Measurements from ENCODE around the gene PRAMEF27.
"Not testable (repeated sequence)": the region's sequence is repeated elsewhere in the genome, so short reads cannot be mapped to it uniquely, and the experiment has no call there.

The PRAMEF27 gene

DNA sequence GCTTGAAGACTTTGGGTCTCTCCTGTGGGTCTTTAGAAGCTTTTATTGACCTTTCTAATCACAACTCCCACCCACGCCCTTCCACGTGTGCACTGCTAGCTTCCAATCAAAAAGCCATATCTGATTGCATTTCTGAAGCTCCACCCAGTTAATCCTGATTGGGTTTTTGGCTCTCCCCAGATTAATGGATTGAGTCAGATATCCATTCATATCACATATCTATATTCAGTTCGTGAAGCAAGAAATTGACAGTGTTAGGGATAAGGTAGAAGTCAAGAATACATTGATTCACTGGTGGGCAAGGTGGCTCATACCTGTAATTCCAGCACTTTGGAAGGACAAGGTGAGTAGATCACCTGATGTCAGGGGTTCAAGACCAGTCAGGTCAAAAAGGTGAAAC, at the start of gene PRAMEF27:
Gene PRAMEF27, minus strand, starts transcription at position 101 of the 400 bp plus-strand sequence. CDS start 2,916 bp downstream, outside the sequence.
- DNase-seq (ENCODE audit: extremely low read depth in 1 of 2, low read depth in 1 of 2), result not testable (repeated sequence)

DNA sequence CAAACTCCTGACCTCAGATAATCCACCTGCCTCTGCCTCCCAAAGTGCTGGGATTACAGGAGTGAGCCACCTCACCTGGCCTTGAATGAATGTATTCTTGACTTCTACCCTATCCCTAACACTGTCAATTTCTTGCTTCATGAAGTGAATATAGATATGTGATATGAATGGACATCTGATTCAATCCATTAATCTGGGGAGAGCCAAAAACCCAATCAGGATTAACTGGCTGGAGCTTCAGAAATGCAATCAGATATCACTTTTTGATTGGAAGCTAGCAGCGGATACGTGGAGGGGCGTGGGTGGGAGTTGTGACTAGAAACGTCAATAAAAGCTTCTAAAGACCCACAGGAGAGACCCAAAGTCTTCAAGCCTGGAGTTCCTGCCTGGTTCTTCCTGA, 14.1 kb upstream of the PRAMEF27 start, which contains the start of gene PRAMEF25:
Gene PRAMEF25, plus strand, starts transcription at position 301 of the 400 bp plus-strand sequence. CDS start 2,920 bp downstream, outside the sequence.
- DNase-seq (ENCODE audit: extremely low read depth in 1 of 2, low read depth in 1 of 2), result not testable (repeated sequence)

DNA sequence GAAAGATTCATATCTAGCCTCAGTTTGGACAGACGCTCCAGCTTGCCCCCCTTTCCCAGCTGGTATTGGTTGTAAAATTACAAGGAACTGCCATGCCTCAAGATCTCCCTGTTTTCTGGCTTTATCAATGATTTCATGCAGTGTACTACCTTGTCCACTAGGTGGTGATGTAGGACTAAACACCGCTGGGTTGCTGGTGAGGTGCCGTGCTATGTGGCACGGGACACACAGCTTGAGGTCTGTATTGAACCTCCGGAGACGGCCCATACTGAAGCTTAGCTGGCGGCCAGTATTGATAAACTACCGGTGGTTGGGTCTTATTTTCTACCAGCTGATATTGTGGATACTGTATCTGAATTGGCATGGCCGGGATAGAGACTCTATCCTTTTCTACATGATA, 36.5 kb downstream of the PRAMEF27 start:
- not testable (repeated sequence) for DNase-seq (ENCODE audit: extremely low read depth in 1 of 2, low read depth in 1 of 2)

GRCh38 chr1:13011932-13012331, 44.4 kb downstream of the PRAMEF27 start:
- DNase-seq (ENCODE audit: extremely low read depth in 1 of 2, low read depth in 1 of 2), result not testable (repeated sequence)

- DNase-seq (ENCODE audit: extremely low read depth in 1 of 2, low read depth in 1 of 2), result not testable (repeated sequence)
Observed at GRCh38 chr1:13009348-13009747, 47.0 kb downstream of the PRAMEF27 start.

DNA sequence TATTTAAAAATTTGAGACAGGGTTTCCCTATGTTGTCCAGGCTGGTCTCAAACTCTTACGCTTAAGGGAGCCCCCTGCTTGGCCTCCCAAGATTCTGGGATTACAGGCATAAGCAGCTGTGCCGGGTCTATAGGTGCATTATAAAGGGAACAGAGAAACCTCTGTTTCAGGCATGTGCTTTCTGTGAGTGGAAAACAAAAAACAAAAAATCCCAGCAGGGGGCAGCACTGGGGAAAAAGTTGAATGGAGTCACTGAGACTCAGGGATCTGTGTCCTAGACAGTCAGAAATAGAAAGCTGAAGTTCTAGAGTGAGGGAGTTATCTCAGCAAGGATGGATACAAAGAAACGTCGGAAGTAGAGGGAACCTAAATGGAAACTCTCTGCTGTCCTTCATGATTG, 50.6 kb downstream of the PRAMEF27 start:
- not testable (repeated sequence) for DNase-seq (ENCODE audit: extremely low read depth in 1 of 2, low read depth in 1 of 2)
